HG03469 (cell line): ENCODE results near the gene MRPL42.
"Not testable (repeated sequence)": the region's sequence is repeated elsewhere in the genome, so short reads cannot be mapped to it uniquely, and the experiment has no call there.

Experiments
- ATAC-seq: cut with Tn5 transposase; IDR thresholded peaks from one replicate; pipeline ENCODE4 v1.9.1; 2021; ENCODE audit warnings: mild to moderate bottlenecking, moderate library complexity, moderate number of reproducible peaks; ENCODE audit not compliant: unreplicated experiment

MRPL42 gene

DNA sequence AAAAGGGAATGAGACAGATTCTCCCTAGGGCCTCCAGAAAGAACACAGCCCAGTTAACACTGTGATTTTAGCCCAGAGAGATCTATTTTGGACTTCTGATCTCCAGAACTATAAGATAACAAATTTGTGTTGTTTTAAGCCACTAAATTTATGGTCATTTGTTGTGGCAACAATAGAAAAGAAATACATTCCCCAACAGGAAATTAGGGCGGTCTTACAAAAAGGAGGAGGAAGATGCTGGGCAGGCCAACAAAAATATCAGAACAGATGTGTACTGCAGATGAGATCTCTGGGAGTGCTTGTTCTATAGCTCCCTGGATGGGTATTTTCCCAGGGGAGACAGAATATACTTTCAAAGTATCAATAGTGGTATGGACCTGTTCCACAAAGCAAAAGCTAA, 73.2 kb downstream of the MRPL42 start:
- ATAC-seq: no peak

- ATAC-seq: no peak
Observed at GRCh38 chr12:93541578-93542225, 74.4 kb downstream of the MRPL42 start.

- ATAC-seq: no peak
Observed at GRCh38 chr12:93547778-93548177, 80.5 kb downstream of the MRPL42 start.

DNA sequence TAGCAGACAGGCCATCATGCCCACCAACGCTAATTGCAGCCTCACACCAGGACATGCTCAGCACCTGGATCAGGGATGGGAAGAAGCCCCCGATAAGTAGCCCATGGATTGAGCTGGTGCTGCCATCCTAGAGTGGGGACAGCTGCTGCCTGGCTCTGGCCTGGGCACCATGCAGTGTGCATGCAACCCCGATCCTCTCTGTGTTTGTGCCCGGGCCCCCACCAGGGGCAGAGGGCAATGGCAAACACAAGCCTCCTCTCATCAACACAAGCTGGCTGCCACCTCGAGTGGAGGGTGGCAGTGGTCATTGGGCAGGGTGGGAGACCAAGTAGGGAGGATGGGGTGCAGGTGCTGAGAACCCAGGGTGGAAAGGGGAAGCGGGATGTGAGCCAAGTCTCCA, 81.9 kb downstream of the MRPL42 start:
- no peak for ATAC-seq

DNA sequence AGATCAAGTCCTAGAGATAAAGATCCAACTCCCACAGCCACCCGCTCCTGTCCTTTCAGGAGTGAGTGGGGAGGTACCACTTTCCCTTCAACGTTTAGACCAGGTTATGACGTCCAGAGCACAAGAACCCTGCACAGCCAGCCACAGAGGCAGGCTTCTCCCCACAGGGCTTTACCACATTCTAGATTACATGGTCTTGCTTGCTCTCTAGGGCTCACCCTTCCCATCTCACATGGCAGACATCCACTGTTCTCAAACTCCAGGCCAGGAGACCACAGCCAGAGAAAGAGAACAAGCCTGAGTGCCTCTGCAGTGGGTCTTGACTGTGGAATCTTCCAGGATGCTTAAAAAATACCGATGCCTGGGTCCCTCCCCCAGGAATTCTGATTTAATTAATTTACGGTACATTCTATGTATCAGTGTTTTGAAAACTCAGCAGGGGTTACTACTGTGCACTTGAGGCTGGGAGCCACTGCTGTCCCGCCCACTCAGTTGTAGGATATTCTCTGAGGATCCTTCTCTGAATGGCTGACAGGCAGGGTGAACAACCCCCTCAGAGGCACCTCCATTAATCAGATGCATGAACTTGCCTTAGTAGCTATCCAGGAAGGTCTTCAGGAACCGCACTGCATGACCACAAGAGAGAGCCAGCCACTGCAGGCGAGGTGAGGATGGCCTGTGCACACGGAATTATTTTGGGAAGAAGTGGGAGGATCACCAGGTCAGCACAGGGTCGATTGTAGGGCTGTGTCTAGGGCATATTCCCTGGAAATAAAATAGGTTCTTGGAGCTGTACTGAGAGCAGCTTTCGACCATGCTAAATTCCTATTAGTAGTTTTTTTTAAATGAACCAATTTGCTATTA, 83.7 kb downstream of the MRPL42 start:
- ATAC-seq: no peak

DNA sequence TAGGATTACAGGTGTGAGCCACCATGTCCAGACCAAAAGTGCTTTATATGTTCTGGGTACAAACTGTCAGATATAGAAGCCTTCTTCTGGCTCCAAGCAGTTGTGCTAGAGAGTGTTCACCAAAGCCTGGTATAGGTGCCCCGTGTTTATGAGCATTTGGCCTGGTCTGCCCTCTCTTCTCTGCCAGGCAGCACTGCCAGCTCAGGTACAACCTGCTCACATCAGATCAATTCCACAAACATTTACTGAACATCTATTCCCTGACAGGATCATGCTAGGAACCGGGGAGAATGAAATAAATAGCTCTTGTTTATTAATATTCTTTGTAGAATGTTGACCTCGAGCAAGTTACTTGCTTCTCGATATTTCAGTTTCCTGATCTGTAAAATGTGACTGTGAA, 85.1 kb downstream of the MRPL42 start:
- no peak for ATAC-seq

DNA sequence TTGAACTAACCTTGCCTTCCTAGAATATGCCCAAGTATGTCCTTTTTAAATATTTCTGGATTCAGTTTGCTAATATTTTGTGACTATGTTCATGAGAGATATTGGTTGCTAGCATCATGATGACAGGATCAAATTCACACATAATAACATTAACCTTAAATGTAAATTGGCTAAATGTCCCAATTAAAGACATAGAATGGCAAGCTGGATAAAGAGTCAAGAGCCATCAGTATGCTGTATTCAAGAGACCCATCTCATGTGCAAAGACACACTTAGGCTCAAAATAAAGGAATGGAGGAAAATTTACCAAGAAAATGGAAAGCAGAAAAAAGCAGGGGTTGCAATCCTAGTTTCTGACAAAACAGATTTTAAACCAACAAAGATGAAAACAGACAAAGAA, 90.6 kb downstream of the MRPL42 start:
- ATAC-seq: not testable (repeated sequence)

DNA sequence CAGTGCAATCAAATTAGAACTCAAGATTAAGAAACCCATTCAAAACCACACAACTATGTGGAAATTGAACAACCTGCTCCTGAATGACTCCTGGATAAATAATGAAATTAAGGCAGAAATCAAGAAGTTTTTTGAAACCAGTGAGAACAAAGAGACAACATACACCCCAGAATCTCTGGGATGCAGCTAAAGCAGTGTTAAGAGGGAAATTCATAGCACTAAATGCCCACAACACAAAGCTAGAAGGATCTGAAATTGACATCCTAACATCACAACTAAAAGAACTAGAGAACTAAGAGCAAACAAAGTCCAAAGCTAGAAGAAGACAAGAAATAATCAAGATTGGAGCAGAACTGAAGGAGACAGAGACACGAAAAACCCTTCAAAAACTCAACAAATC, 91.4 kb downstream of the MRPL42 start:
- ATAC-seq: not testable (repeated sequence)

DNA sequence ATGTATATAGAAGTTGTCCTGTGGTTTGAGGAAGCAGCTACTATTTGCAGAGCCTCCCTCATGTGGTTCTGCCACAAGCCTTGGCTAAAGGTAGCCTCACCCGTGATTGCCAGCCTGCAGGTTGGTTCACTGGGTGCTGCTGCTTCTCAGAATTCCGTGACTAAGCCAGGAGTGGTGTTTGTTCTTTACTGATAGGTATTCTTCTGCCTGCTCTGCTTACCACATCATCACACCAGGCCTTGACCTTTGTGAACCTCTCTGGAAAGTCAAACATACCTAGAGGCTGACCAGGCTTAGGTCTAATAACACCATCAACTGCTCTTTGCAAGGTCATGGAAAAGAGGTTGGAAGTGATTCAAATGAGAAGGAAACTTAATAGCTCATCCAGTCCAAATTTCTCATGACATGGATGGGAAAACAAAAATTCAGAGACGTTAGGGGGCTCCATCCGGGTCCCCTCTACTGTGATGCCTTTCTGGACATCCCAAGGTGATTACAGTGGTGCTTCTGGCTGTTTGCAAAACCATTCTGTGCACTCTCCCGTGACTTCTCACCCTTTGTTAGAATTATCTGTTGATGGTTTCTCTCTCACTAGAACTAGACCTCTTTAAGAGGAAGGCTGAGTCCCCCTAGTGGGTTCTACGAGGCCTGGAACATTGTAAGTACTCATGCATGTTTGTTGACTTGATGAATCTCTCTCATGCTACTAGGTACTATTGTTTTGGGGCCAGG, 96.7 kb downstream of the MRPL42 start:
- peak; percentile 50 for ATAC-seq

DNA sequence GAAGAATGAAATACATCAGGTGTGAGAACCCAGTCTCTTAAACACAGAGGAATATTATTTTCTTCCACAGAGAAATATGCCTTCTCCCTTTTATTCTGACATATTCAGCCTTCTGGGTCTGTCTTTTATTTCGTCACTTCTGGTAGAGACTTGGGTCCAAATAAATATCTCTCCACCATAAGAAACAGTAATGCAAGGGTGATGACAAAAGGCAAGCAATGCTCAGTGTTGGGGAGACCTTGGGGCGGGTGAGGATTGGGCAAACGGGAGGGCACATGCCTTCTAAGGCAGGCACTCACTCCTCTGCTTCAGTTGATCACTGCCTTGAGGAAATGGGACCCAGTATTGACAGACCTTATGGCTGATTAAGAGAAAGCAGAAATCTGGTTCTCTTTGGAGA, 98.4 kb downstream of the MRPL42 start:
- ATAC-seq: no peak
